T-cell (primary cell): ENCODE data around the gene PDXK. TPM values are rescaled to one million over a fixed set of nuclear protein-coding genes. Genes with fewer than 3 reads are reported as not detected.

ENCODE experiments used
- ATAC-seq, 4 experiments: fragments of 200-7000 bp in 3 of 4; fragments of 150-1000 bp in 1 of 4; cut with Tn5 transposase; replicated peaks in 1 of 4; 1 replicate in 3 of 4; 2 replicates in 1 of 4; pipeline ENCODE4 v1.10.0; 2021; ENCODE audit warnings: moderate library complexity in 3 of 4, mild to moderate bottlenecking in 2 of 4, moderate number of reproducible peaks in 1 of 4
- CTCF ChIA-PET, 2 donors: fragments of 300-600 bp; sonication (Branson Sonifier 250); formaldehyde crosslinking; loops; one replicate each; lab custom pipeline; 2022; ENCODE audit warnings: antibody characterized with exemption in 2 of 2; lab: Charles Lee
- POLR2A ChIA-PET, 2 donors: fragments of 300-600 bp; sonication (Branson Sonifier 250); formaldehyde crosslinking; loops; one replicate each; lab custom pipeline; 2022; ENCODE audit warnings: antibody characterized with exemption in 2 of 2; lab: Charles Lee
- DNase-seq, 35 experiments: peaks; one replicate each; pipeline versions ENCODE4 v3.0.0 to v3.0.0-alpha.2; 2013 to 2023
- H3K27ac ChIP-seq: one replicate; pipeline ENCODE4 v1.5.1; 2013; ENCODE audit warnings: low read length
- H3K27me3 ChIP-seq, 2 experiments: replicated peaks in 1 of 2; 1 replicate in 1 of 2; 2 replicates in 1 of 2; pipeline versions ENCODE4 v1.6.1 to v1.7.0; 2013; ENCODE audit warnings: low read length in 1 of 2, mixed read lengths in 1 of 2; ENCODE audit not compliant: control insufficient read depth in 2 of 2, insufficient read depth in 2 of 2; ENCODE audit errors: extremely low read depth in 1 of 2
- H3K36me3 ChIP-seq, 2 donors: 1 replicate in 1 of 2; 2 replicates in 1 of 2; pipeline versions ENCODE4 v1.6.1 to v1.7.0; 2013; ENCODE audit warnings: low read length in 1 of 2; ENCODE audit not compliant: control insufficient read depth in 2 of 2, insufficient read depth in 1 of 2; ENCODE audit errors: extremely low read depth in 1 of 2
- H3K4me1 ChIP-seq, 2 experiments: 1 replicate in 1 of 2; 2 replicates in 1 of 2; pipeline versions ENCODE4 v1.6.1 to v1.7.0; 2013; ENCODE audit warnings: low read length in 2 of 2, mixed read lengths in 1 of 2; ENCODE audit not compliant: insufficient read depth in 2 of 2, control insufficient read depth in 1 of 2; ENCODE audit errors: extremely low read depth in 1 of 2
- H3K4me3 ChIP-seq, 2 donors: 1 replicate in 1 of 2; 2 replicates in 1 of 2; pipeline versions ENCODE4 v1.5.1 to v1.7.0; 2013; ENCODE audit warnings: mild to moderate bottlenecking in 2 of 2, low read length in 1 of 2, moderate library complexity in 1 of 2; ENCODE audit not compliant: control insufficient read depth in 1 of 2; ENCODE audit errors: extremely low read depth in 1 of 2
- H3K9me3 ChIP-seq: 2 replicates; pipeline ENCODE4 v1.7.0; 2013
- H3K27ac Mint-ChIP-seq, 2 donors: one replicate each; pipeline ENCODE4 v1.8.0; 2020 to 2021; ENCODE audit warnings: mild to moderate bottlenecking in 2 of 2, mixed read lengths in 2 of 2
- H3K27me3 Mint-ChIP-seq, 2 donors: one replicate each; pipeline ENCODE4 v1.8.0; 2021 to 2022; ENCODE audit warnings: mixed read lengths in 2 of 2
- H3K36me3 Mint-ChIP-seq: one replicate; pipeline ENCODE4 v1.8.0; 2021; ENCODE audit warnings: mixed read lengths
- H3K4me1 Mint-ChIP-seq, 3 donors: one replicate each; pipeline ENCODE4 v1.8.0; 2020 to 2022; ENCODE audit warnings: mixed read lengths in 3 of 3, mild to moderate bottlenecking in 1 of 3
- H3K4me3 Mint-ChIP-seq, 3 donors: one replicate each; pipeline ENCODE4 v1.8.0; 2020 to 2022; ENCODE audit warnings: mild to moderate bottlenecking in 3 of 3, mixed read lengths in 3 of 3, moderate library complexity in 3 of 3
- H3K9me3 Mint-ChIP-seq, 3 donors: one replicate each; pipeline ENCODE4 v1.8.0; 2020 to 2022; ENCODE audit warnings: mixed read lengths in 3 of 3
- WGBS: methylation state at CpG from one replicate; pipeline ENCODE4 v1.1.5; 2013; ENCODE audit warnings: missing lambda C conversion rate; ENCODE audit not compliant: insufficient coverage; 5-methylcytosine and 5-hydroxymethylcytosine counted together
- total RNA-seq, 35 experiments: library from RNA in 6 of 35; stranded (reverse) in 6 of 35; fragments of 120-200 nt in 1 of 35; gene quantifications; one replicate each; pipeline versions ENCODE4 v1.2.1 to v1.2.4 and lab custom pipeline; 2013 to 2026

PDXK gene
- total RNA-seq, 5 donors from 2014 or later (not counting 1 experiment from before 2014, with no cell fraction given), result 70.8 to 100 (median 80.2) TPM

DNA sequence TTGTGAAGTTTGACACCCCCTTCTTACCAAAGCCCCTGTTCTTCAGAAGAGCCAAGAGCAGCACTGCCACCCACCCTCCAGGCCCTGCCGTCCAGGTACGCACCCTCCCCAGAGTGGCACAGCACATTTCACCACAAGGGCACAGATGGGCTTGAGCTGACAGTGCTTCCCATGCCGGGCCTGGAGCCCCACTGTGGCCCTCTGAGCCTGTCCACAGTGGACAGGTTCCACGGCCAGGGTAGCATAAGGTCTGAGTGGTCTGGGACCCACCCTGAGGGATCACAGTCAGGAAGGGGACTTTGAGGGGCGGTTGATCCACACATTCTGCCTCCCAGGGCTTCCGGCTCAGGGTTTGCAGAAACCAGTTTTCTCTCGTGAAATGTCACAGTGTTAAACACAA is 28.6 kb upstream of the PDXK start:
- 96% methylated on average over 7 of the region's 7 CpGs for WGBS
- H3K4me3 Mint-ChIP-seq, result no peak overlapping the region
- ChIA-PET POLR2A (no interaction called here), CTCF (no interaction called here)
- H3K27me3 Mint-ChIP-seq, result no peaks in the 10 kb centered on the region
- Histone ChIP-seq H3K4me3 (no peak overlapping the region), H3K27ac (no peak overlapping the region), H3K9me3 (no peaks in the 10 kb centered on the region), H3K4me1 (no peaks in the 10 kb centered on the region), H3K36me3 (peaks cover 45 to 92% of the 10 kb centered on the region in 2 donors), H3K27me3 (no peaks in the 10 kb centered on the region)
- no peaks in the 10 kb centered on the region for H3K4me1 Mint-ChIP-seq
- H3K9me3 Mint-ChIP-seq, result no peaks in the 10 kb centered on the region
- DNase-seq (no peak), ATAC-seq (no peak)
- peaks cover 45% of the 10 kb centered on the region for H3K36me3 Mint-ChIP-seq
- no peak overlapping the region for H3K27ac Mint-ChIP-seq

DNA sequence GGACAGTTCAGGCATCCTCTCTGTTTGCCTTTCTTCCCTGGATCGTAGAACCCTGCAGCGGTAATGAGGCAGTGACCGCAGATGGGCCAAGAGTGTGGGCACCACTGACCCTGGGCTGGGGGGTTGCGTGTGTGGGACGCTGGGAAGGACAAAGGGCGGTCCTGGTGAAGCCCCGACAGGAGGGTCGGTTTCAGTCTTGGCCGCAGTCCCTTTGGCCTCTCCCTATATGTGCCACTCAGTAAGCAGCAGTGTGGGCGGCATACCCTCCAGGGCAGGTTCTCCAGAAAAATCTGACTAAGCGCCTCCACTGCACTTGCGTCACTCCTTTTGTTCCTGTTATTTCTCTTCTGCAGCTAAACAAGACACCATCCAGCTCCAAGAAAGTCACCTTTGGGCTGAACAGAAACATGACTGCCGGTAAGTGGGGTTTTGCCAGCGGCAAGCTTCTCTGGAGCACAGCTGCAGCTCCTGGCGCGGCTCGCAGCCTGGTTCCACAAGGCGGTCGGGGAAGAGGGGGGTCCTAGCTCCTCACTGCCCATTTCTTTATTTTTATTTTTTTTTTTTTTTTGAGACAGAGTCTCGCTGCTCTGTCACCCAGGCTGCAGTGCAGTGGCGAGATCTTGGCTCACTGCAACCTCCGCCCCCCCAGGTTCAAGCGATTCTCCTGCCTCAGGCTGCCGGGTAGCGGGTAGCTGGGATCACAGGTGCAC is 27.7 kb upstream of the PDXK start:
- Histone ChIP-seq H3K4me1 (no peaks in the 10 kb centered on the region), H3K27ac (no peak overlapping the region), H3K27me3 (no peaks in the 10 kb centered on the region), H3K9me3 (no peaks in the 10 kb centered on the region), H3K4me3 (no peak overlapping the region), H3K36me3 (peaks cover 45 to 88% of the 10 kb centered on the region in 2 donors)
- CTCF ChIA-PET, result no interaction called here
- Mint-ChIP-seq H3K4me3 (no peak overlapping the region), H3K4me1 (no peaks in the 10 kb centered on the region), H3K9me3 (no peaks in the 10 kb centered on the region), H3K36me3 (peaks cover 51% of the 10 kb centered on the region), H3K27me3 (no peaks in the 10 kb centered on the region), H3K27ac (no peak overlapping the region)
- WGBS, result over 99% methylated on average over 16 of the region's 25 CpGs
- POLR2A ChIA-PET, result no interaction called here
- DNase-seq (no peak), ATAC-seq (no peak)

DNA sequence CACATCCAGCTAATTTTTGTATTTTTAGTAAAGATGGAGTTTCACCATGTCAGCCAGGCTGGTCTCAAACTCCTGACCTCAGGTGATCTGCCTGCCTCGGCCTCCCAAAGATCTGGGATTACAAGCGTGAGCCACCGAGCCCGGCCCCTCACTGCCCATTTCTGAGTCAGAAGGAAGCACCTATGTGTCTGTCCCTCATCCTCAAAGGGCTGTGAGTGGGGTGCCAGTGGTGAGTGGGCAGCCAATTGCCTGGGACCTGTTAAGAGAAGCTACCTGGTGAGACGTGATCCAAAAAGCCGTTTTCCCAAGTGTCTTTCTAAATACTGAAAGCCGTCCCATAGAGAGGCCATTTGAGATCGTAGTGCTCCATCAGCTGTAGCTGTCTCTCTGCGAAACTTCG is 27.1 kb upstream of the PDXK start:
- DNase-seq, result no peak
- Histone ChIP-seq H3K9me3 (no peaks in the 10 kb centered on the region), H3K4me1 (no peaks in the 10 kb centered on the region), H3K4me3 (no peak overlapping the region), H3K36me3 (peaks cover 45 to 88% of the 10 kb centered on the region in 2 donors), H3K27me3 (no peaks in the 10 kb centered on the region), H3K27ac (no peak overlapping the region)
- H3K27me3 Mint-ChIP-seq, result no peaks in the 10 kb centered on the region
- ChIA-PET POLR2A (no interaction called here), CTCF (no interaction called here)
- peaks cover 0 to 4% (median 0%) of the 10 kb centered on the region in 3 donors for H3K4me1 Mint-ChIP-seq
- H3K9me3 Mint-ChIP-seq, result no peaks in the 10 kb centered on the region
- WGBS, result 93% methylated on average over 7 of the region's 10 CpGs
- no peak for ATAC-seq
- peaks cover 45% of the 10 kb centered on the region for H3K36me3 Mint-ChIP-seq
- no peak overlapping the region for H3K27ac Mint-ChIP-seq
- no peak overlapping the region for H3K4me3 Mint-ChIP-seq

DNA sequence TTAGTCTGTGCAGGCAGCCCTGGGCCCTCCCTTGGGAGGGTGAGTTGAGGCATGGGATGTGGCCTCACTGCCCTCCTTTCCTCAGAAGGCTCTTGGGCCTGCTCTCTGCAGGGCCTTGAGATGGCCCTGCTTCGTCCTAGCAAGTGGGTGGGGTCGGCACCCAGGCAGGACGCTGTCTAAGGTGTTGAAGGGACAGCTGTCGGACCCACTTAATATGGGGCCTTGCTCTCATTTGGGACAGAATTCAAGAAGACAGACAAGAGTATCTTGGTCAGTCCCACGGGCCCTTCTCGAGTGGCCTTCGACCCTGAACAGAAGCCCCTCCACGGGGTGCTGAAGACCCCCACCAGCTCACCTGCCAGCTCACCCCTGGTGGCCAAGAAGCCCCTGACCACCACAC is 26.0 kb upstream of the PDXK start:
- Histone ChIP-seq H3K4me3 (no peak overlapping the region), H3K27ac (no peak overlapping the region), H3K9me3 (no peaks in the 10 kb centered on the region), H3K27me3 (no peaks in the 10 kb centered on the region), H3K4me1 (no peaks in the 10 kb centered on the region), H3K36me3 (peaks cover 39 to 77% of the 10 kb centered on the region in 2 donors)
- H3K4me1 Mint-ChIP-seq, result peaks cover 5 to 10% (median 6%) of the 10 kb centered on the region in 3 donors
- no peaks in the 10 kb centered on the region for H3K27me3 Mint-ChIP-seq
- peaks cover 42% of the 10 kb centered on the region for H3K36me3 Mint-ChIP-seq
- no peak overlapping the region for H3K27ac Mint-ChIP-seq
- peaks cover 0 to 3% (median 3%) of the 10 kb centered on the region in 3 donors for H3K9me3 Mint-ChIP-seq
- 100% methylated on average over 5 of the region's 8 CpGs for WGBS
- DNase-seq, result no peak
- POLR2A ChIA-PET, result no interaction called here
- H3K4me3 Mint-ChIP-seq, result no peak overlapping the region
- CTCF ChIA-PET, result interaction anchor here in 1 of 2 donors (0.6 kb wide), 1 partner anchor 20 kb away, joined by 8 read pairs; no protein-coding TSS in a partner anchor
- ATAC-seq, result no peak

DNA sequence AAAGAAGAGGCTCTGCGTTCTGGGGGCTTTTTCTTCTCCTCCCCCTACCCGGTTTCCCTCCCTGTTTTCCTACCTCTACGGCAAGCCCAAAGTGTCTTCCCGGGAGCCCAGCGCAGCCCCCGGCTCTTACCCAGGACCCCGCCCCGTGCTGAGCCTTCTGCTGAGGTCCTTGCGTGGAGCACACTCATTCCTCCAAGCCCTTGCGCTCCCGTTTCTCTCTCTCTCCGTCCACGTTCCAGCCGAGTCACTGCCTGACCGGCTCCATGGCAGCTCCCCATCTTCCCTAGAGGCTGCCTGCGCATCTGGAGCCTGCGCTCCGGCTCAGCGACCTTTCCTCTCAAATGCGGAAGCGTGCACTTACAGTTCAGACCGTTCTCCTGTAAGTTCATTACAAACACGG is 24.9 kb upstream of the PDXK start:
- ChIA-PET CTCF (no interaction called here), POLR2A (no interaction called here)
- no peak overlapping the region for H3K27ac Mint-ChIP-seq
- DNase-seq (no peak), ATAC-seq (no peak)
- H3K9me3 Mint-ChIP-seq, result peaks cover 0 to 3% (median 3%) of the 10 kb centered on the region in 3 donors
- Histone ChIP-seq H3K9me3 (no peaks in the 10 kb centered on the region), H3K4me3 (no peak overlapping the region), H3K36me3 (peaks cover 35 to 67% of the 10 kb centered on the region in 2 donors), H3K27ac (no peak overlapping the region), H3K4me1 (no peaks in the 10 kb centered on the region), H3K27me3 (no peaks in the 10 kb centered on the region)
- H3K36me3 Mint-ChIP-seq, result peaks cover 43% of the 10 kb centered on the region
- no peak overlapping the region for H3K4me3 Mint-ChIP-seq
- WGBS, result over 99% methylated on average over 21 of the region's 23 CpGs
- peaks cover 5 to 10% (median 9%) of the 10 kb centered on the region in 3 donors for H3K4me1 Mint-ChIP-seq
- no peaks in the 10 kb centered on the region for H3K27me3 Mint-ChIP-seq

DNA sequence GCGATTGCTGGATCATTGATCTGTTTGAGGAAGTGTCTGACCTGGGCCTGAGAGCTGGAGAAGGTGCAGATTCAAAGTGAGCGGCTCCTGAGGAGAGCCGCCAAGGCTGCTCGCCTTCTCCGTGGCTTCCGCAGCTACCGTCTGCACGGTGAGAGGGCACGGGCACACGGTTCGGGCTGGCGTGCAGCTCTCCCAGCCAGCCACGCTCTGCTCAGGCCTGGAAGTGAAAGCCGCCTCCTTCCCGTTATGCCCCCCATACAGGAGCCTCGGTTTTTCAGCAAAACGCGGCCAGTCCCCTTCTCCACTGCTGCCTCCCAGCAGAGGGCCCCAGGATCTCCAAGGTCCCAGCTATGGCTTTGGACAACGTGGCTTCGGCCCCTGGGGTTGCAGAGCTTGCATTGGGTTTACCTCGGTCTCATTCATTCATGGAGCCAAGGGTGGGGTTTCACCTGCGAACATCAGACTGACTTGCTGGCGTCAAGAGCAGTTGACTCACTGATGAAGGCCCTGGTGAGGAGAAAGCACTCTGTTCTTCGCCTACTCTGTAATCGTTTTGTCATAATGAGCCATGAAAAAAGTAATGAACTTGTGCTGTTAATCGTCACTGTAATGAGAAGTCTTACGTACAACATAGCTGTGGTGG is 24.4 kb upstream of the PDXK start:
- 97% methylated on average over 24 of the region's 27 CpGs for WGBS
- CTCF ChIA-PET, result no interaction called here
- peaks cover 30 to 61% of the 10 kb centered on the region in 2 donors for H3K36me3 ChIP-seq

More for the DNA sequence above, 24.4 kb upstream of the PDXK start:
- Mint-ChIP-seq H3K9me3 (peaks cover 0 to 3% (median 3%) of the 10 kb centered on the region in 3 donors), H3K27ac (no peak overlapping the region), H3K4me3 (no peak overlapping the region), H3K36me3 (peaks cover 45% of the 10 kb centered on the region), H3K27me3 (no peaks in the 10 kb centered on the region), H3K4me1 (peaks cover 5 to 10% (median 9%) of the 10 kb centered on the region in 3 donors)
- no peak overlapping the region for H3K27ac ChIP-seq
- no peaks in the 10 kb centered on the region for H3K4me1 ChIP-seq
- POLR2A ChIA-PET, result no interaction called here
- DNase-seq (no peak), ATAC-seq (no peak)
- H3K9me3 ChIP-seq, result no peaks in the 10 kb centered on the region
- no peaks in the 10 kb centered on the region for H3K27me3 ChIP-seq
- H3K4me3 ChIP-seq, result no peak overlapping the region
